ENCODE measurements around the gene AP2M1.
A peak's percentile ranks its signal among the peaks of the same experiment; 100 is the strongest.
"Not testable (repeated sequence)": the region's sequence is repeated elsewhere in the genome, so short reads cannot be mapped to it uniquely, and the experiment has no call there.

AP2M1 gene

GRCh38 chr3:184174646-184175492, at the start of gene AP2M1:
Gene AP2M1 (plus strand): TSS chr3:184174855. CDS start chr3:184176994, 2,139 bp downstream.
- peak; percentile 99 for DNase-seq

GRCh38 chr3:184126006-184126405, 48.6 kb upstream of the AP2M1 start:
- no peak for DNase-seq

GRCh38 chr3:184129012-184129411, 45.6 kb upstream of the AP2M1 start:
- no peak for DNase-seq

GRCh38 chr3:184132945-184133344, 41.7 kb upstream of the AP2M1 start:
- no peak for DNase-seq

GRCh38 chr3:184133840-184134745, 40.6 kb upstream of the AP2M1 start:
- DNase-seq = peak; percentile 15

GRCh38 chr3:184134746-184135148, 39.9 kb upstream of the AP2M1 start:
- no peak for DNase-seq

- DNase-seq = peak; percentile 82
These were observed 39.3 kb upstream of the AP2M1 start, which contains the start of gene EIF2B5 for GRCh38 chr3:184135149-184135910. Gene EIF2B5 (plus strand): TSS chr3:184135358. CDS start chr3:184135386, 28 bp downstream.

GRCh38 chr3:184135911-184136260, 38.8 kb upstream of the AP2M1 start:
- DNase-seq = no peak

- DNase-seq = no peak
These were observed 34.2 kb upstream of the AP2M1 start for GRCh38 chr3:184140436-184140835.

GRCh38 chr3:184142199-184142598, 32.5 kb upstream of the AP2M1 start:
- DNase-seq = no peak

- no peak for DNase-seq
These were observed 31.3 kb upstream of the AP2M1 start for GRCh38 chr3:184143327-184143726.

- DNase-seq = no peak
These were observed 30.1 kb upstream of the AP2M1 start for GRCh38 chr3:184144505-184144904.

- peak; percentile 11 for DNase-seq
These were observed 29.5 kb upstream of the AP2M1 start for GRCh38 chr3:184145111-184145524.

- DNase-seq = no peak
These were observed 28.8 kb upstream of the AP2M1 start for GRCh38 chr3:184145751-184146270.

- DNase-seq = no peak
These were observed 26.6 kb upstream of the AP2M1 start for GRCh38 chr3:184148076-184148475.

GRCh38 chr3:184149123-184149522, 25.5 kb upstream of the AP2M1 start:
- DNase-seq = no peak

- DNase-seq = not testable (repeated sequence)
These were observed 24.9 kb upstream of the AP2M1 start for GRCh38 chr3:184149770-184150169.

- DNase-seq = peak; percentile 39
These were observed 19.6 kb upstream of the AP2M1 start, which contains the start of gene DVL3 for GRCh38 chr3:184154885-184155643. Gene DVL3 (plus strand): TSS chr3:184155377. CDS start chr3:184155636, 259 bp downstream.

GRCh38 chr3:184155644-184156521, 18.8 kb upstream of the AP2M1 start:
- DNase-seq = peak; percentile 34

GRCh38 chr3:184156522-184156955, 18.1 kb upstream of the AP2M1 start:
- no peak for DNase-seq

GRCh38 chr3:184157206-184157605, 17.4 kb upstream of the AP2M1 start:
- no peak for DNase-seq

Data from activated effector memory CD4-positive, alpha-beta T cell treated with Interleukin-2 at 50 U/mL for 16 hours (primary cell).